ENCODE measurements around the gene TBC1D22A. TPM values are rescaled to one million over a fixed set of nuclear protein-coding genes. Genes with fewer than 3 reads are reported as not detected.
A peak's percentile ranks its signal among the peaks of the same experiment; 100 is the strongest.

Gene TBC1D22A
- total RNA-seq, 4 donors from 2014 or later = 31.2 to 111 (median 41.8) TPM

GRCh38 chr22:46798366-46799350, 36.2 kb downstream of the TBC1D22A start:
- H3K4me1 ChIP-seq = peaks cover 0 to 9% (median 4%) of the 10 kb centered on the region in 4 donors
- intact Hi-C loops (cut with DNase I; ENCODE audit: low total_unique reads) (no loop called here), in situ Hi-C loops (cut with MboI; ENCODE audit: low pct_ligation_motif_present in 1 of 4, low pct_unique_long_range_greater_than_20kb in 1 of 4, low sequenced_read_pairs in 3 of 4) (no loop called here)
- peaks cover 0 to 13% (median 6%) of the 10 kb centered on the region in 4 donors for H3K36me3 ChIP-seq
- no peak overlapping the region for H3K4me3 ChIP-seq
- 44 to 61% methylated on average over 6 to 27 of the region's 27 CpGs for WGBS, 2 donors (ENCODE audit: low coverage in 1 of 2)
- no peaks in the 10 kb centered on the region for H3K27me3 ChIP-seq
- no peaks in the 10 kb centered on the region for H3K9me3 ChIP-seq
- DNase-seq = peak; percentile 82
- H3K27ac ChIP-seq = no peak overlapping the region
- TF ChIP-seq EP300 (IDR thresholded peaks at IDR 0.05; ENCODE audit: low read depth) = no peak
- TF ChIP-seq CTCF (IDR thresholded peaks at IDR 0.05) = peak; percentile 91 to 96 (median 92)

- Histone ChIP-seq H3K36me3 (peaks cover 0 to 8% (median 4%) of the 10 kb centered on the region in 4 donors), H3K4me3 (no peak overlapping the region), H3K27me3 (no peaks in the 10 kb centered on the region), H3K27ac (no peak overlapping the region), H3K9me3 (no peaks in the 10 kb centered on the region), H3K4me1 (peaks cover 0 to 9% (median 4%) of the 10 kb centered on the region in 4 donors)
- 78 to 96% methylated on average over 5 to 11 of the region's 11 CpGs for WGBS, 2 donors (ENCODE audit: low coverage in 1 of 2)
- intact Hi-C loops (cut with DNase I; ENCODE audit: low total_unique reads) = no loop called here
- no peak for TF ChIP-seq CTCF (IDR thresholded peaks at IDR 0.05)
- no peak for TF ChIP-seq POLR2A (IDR thresholded peaks at IDR 0.05)
- TF ChIP-seq EP300 (IDR thresholded peaks at IDR 0.05; ENCODE audit: low read depth) = no peak
- no peak for TF ChIP-seq POLR2AphosphoS5 (IDR thresholded peaks at IDR 0.05)
- DNase-seq = no peak
- in situ Hi-C loops (cut with MboI; ENCODE audit: low pct_ligation_motif_present in 1 of 4, low pct_unique_long_range_greater_than_20kb in 1 of 4, low sequenced_read_pairs in 3 of 4) = no loop called here
These were observed 37.2 kb downstream of the TBC1D22A start for GRCh38 chr22:46799626-46800025.

- TF ChIP-seq EP300 (IDR thresholded peaks at IDR 0.05; ENCODE audit: low read depth) (no peak), CTCF (IDR thresholded peaks at IDR 0.05) (no peak), POLR2A (IDR thresholded peaks at IDR 0.05) (no peak), POLR2AphosphoS5 (IDR thresholded peaks at IDR 0.05) (no peak)
- Histone ChIP-seq H3K4me1 (peaks cover 0 to 9% (median 4%) of the 10 kb centered on the region in 4 donors), H3K36me3 (peaks cover 0 to 8% (median 4%) of the 10 kb centered on the region in 4 donors), H3K4me3 (no peak overlapping the region), H3K27ac (no peak overlapping the region), H3K27me3 (no peaks in the 10 kb centered on the region), H3K9me3 (no peaks in the 10 kb centered on the region)
- intact Hi-C loops (cut with DNase I; ENCODE audit: low total_unique reads) (no loop called here), in situ Hi-C loops (cut with MboI; ENCODE audit: low pct_ligation_motif_present in 1 of 4, low pct_unique_long_range_greater_than_20kb in 1 of 4, low sequenced_read_pairs in 3 of 4) (no loop called here)
- no peak for DNase-seq
- 82 to 91% methylated on average over 6 to 19 of the region's 19 CpGs for WGBS, 2 donors (ENCODE audit: low coverage in 1 of 2)
These were observed 37.8 kb downstream of the TBC1D22A start for GRCh38 chr22:46800102-46800857.

GRCh38 chr22:46801331-46801811, 38.9 kb downstream of the TBC1D22A start:
- DNase-seq = no peak
- intact Hi-C loops (cut with DNase I; ENCODE audit: low total_unique reads) = no loop called here
- 91 to 94% methylated on average over 2 to 15 of the region's 15 CpGs for WGBS, 2 donors (ENCODE audit: low coverage in 1 of 2)
- no peaks in the 10 kb centered on the region for H3K27me3 ChIP-seq
- in situ Hi-C loops (cut with MboI; ENCODE audit: low pct_ligation_motif_present in 1 of 4, low pct_unique_long_range_greater_than_20kb in 1 of 4, low sequenced_read_pairs in 3 of 4) = no loop called here
- TF ChIP-seq POLR2A (IDR thresholded peaks at IDR 0.05) = no peak
- no peak for TF ChIP-seq CTCF (IDR thresholded peaks at IDR 0.05)
- TF ChIP-seq POLR2AphosphoS5 (IDR thresholded peaks at IDR 0.05) = no peak
- no peak for TF ChIP-seq EP300 (IDR thresholded peaks at IDR 0.05; ENCODE audit: low read depth)
- no peak overlapping the region for H3K4me3 ChIP-seq
- no peaks in the 10 kb centered on the region for H3K9me3 ChIP-seq
- H3K4me1 ChIP-seq = peaks cover 0 to 9% (median 4%) of the 10 kb centered on the region in 4 donors
- no peak overlapping the region for H3K27ac ChIP-seq
- peaks cover 0 to 8% (median 4%) of the 10 kb centered on the region in 4 donors for H3K36me3 ChIP-seq

All from transverse colon (tissue), 4 donors.